ENCODE data around the gene RTP1.

DNA sequence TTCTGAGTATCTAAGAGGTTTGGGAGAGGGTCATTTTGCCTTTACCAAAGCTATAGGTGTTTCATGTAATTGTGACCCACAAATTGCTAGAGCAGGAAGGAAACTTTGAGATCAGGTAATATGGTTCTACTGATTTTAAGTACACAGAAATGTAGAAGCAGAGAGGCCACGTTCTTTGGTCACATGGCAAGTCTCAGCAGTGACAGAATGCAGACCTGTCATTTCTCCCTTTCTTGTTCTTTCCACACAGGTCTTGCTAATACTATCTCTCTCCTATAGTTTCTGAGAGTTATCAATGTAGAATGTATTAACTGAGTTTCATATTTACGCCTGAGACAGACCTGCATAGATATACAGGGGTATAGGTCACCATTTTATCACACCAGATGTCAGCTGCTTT lies 10.9 kb upstream of the RTP1 start:
- TF ChIP-seq, protein P1, sequence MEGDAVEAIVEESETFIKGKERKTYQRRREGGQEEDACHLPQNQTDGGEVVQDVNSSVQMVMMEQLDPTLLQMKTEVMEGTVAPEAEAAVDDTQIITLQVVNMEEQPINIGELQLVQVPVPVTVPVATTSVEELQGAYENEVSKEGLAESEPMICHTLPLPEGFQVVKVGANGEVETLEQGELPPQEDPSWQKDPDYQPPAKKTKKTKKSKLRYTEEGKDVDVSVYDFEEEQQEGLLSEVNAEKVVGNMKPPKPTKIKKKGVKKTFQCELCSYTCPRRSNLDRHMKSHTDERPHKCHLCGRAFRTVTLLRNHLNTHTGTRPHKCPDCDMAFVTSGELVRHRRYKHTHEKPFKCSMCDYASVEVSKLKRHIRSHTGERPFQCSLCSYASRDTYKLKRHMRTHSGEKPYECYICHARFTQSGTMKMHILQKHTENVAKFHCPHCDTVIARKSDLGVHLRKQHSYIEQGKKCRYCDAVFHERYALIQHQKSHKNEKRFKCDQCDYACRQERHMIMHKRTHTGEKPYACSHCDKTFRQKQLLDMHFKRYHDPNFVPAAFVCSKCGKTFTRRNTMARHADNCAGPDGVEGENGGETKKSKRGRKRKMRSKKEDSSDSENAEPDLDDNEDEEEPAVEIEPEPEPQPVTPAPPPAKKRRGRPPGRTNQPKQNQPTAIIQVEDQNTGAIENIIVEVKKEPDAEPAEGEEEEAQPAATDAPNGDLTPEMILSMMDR (conservative IDR thresholded peaks at IDR 0.05; ENCODE audit: low read length): no peak
- no peak for TF ChIP-seq EZH2phosphoT487 (IDR thresholded peaks at IDR 0.05; ENCODE audit: borderline replicate concordance, low read depth, low read length)
